Measurements from ENCODE around the gene UBE2G1.

UBE2G1 gene

GRCh38 chr17:4248504-4249277 is 117.8 kb downstream of the UBE2G1 start:
- peak in 2 of 51 donors; percentile 3 to 7 for DNase-seq

DNA sequence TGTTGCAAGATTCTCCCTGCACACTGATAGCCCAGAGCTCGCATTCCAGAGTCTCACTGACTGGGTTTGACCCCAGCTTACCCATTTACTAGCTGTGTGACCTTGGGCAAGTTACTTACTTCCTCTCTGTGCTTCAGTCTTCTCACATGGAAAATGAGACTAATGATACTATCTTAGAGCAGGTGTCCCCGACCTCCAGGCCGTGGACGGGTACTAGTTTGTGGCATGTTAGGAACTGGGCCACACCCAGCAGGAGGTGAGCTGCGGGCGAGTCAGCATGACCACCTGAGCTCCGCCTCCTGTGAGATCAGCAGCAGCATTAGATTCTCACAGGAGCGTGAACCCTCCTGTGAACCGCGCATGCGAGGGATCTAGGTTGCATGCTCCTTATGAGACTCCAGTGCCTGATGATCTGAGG is 118.5 kb downstream of the UBE2G1 start:
- no peak for DNase-seq

GRCh38 chr17:4247361-4247970 is 119.0 kb downstream of the UBE2G1 start:
- no peak for DNase-seq

DNA sequence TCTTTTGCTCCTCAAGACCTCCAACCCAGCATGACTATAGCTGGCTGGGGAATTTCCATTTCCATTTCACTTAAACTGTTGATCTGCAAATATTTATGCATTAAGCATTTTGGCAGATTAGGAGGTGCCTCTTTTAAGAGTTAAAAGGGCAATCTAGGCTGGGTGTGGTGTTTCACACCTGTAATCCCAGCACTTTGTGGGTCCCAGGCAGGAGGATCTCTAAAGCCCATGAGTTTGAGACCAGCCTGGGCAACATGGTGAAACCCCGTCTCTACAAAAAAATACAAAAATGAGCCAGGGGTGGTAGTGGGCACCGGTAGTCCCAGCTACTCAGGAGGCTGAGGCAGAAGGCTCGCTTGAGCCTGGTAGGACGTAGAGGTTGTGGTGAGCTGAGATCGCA is 119.8 kb downstream of the UBE2G1 start:
- no peak for DNase-seq

- no peak for DNase-seq
Observed at GRCh38 chr17:4241535-4241934, 124.9 kb downstream of the UBE2G1 start.

DNA sequence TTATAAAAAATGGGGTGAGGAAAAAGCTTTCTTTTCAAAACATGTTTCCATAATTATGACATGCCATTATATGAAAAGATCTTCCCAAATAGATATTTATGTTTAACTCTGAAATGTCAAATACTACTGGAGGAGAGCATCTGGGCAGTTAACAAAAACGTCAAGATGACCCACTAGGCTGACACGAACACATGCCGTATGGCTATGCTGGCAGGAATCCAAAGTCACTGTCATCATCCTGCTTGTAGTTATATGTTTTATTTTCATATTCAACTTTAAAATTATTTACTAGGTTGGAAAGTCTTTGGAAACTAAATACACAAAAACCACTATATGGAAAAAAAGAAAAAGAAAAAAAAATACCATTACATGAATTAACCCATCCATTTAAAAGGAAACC is 130.0 kb downstream of the UBE2G1 start:
- DNase-seq: no peak

DNA sequence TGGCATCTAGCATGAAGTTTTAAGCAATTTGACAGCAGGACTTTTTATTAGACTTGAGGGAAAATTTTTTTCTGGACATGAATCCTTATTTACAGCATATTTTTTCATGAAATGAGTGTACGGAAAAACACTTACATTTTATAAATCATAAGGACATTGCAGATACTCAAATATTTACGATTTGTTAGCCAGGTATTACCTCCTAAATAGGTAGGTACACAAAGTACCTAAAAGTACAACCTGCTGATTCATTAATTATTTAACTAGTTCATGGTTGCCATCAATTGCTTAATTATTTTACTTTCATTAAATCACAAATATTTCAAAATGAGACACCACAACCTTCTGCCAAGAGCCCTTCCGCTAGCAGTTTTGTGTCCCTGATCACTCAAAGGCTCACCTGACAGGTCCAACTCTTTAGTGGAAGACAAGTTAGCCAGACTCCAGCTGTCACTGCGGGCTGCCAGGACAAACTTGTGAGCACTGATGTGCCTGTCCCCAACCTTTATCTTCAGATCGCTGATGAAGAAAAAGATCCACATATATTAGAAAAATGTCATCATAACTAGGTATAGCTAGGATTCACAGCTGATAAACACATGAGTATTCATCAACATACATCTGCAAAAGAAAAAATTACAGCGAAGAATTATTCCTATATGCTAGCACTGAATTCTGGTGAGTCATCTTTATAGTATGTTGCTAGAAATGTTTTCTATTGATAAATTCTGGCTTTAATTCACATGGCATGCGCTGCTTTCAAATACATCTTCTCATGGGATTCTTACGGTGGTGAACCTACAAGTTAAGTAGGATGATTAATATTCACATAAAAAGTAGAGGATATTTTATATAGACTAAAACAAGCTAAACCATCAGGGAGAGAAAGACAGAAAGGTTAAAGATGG is 130.8 kb downstream of the UBE2G1 start:
- no peak for DNase-seq

GRCh38 chr17:4234401-4234800 is 132.1 kb downstream of the UBE2G1 start:
- DNase-seq: no peak

DNA sequence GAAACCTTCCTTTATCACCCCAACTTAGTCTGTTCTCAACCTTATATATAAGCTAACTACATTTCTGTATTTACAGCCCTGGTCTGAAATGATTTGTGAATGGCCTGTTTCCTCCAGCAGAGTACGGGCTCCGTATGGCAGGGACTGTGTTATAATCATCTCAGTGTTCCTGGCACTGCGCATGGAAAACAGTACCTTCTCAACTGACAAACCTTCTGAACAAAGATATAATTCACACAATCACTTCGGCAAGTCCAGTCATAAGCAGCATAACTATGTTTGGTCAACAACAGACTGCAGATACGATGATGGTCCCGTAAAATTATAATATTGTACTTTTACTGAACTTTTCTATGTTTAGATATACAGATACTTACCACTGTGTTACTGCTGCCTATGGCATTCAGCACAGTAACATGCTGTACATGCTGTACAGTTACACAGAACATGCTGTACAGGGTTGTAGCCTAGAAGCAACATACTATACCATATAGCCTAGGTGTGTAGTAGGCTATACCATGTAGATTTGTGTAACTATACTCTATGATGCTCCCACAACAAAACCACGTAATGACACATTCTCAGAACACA is 132.7 kb downstream of the UBE2G1 start:
- no peak for DNase-seq

DNA sequence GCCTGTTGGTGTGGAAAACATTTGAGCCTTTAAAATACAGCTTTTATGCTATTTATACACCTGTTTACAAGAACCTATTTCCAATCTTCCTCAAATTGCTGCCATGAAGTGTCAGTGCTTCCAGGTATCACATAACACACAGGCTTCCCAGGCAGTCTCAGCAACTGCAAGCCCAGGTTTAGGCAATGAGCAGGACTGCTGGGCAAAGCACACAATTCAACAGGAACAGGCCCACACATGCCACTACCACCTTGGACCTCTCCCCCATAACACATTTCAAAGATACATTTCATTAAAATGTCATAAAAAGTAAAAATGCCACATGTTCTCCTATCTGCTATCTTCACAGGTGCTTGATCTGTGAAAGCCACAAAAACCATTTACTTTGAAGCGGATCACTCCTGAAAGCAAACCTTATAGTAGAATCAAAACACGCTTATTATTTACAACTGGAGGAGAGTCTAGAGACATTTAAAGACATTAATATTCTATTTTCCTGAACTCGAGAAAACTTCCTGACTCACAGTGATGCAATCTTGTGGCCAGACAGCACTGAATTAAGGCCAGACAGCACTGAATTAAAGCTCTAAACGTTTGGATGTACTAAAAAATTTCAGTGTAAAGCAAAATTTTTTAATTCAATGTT is 134.2 kb downstream of the UBE2G1 start:
- no peak for DNase-seq

DNA sequence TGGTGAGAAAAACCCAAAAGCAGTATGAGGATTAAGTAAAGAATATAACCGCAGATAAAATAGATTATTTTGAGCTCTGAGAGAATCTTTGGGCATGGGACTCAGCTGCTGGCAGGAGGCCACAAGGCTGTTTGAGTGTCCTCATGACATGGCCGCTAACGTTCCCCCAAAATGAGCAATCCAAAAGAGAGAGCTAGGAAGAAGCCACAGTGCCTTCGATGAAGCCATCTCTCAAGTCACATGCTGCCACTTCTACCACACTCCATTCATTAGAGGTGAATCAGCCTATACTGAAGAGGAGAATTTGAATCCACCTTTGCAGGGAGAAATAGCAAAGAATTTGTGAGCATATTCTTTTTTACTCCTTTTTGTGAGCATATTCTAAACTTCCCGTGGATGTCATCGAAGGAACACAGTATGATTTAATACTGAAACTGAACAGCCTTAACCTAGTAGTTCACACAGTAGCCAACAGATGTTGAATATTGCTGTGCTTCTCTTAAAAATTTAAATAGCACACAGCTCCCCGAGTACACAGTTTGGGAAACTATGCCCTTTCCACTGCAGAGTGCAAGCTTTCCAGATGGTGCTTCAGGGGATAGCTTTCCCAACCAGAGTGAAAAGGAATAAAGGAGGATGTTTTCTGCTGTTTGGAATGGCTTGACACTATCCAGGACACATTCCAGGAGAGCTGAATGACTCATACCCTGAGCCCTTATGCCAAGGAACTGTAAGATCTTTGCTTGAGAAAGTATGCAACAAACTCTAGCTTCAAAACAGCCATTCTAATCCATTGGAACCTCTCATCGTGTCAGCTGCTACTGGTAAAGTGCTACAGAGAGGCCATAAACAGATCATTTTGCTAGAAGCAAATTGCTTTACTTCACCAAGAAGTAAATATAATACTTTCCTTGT is 136.6 kb downstream of the UBE2G1 start:
- peak in 10 of 51 donors; percentile 5 to 63 (median 23) for DNase-seq

GRCh38 chr17:4221899-4222659 is 144.4 kb downstream of the UBE2G1 start:
- no peak for DNase-seq

DNA sequence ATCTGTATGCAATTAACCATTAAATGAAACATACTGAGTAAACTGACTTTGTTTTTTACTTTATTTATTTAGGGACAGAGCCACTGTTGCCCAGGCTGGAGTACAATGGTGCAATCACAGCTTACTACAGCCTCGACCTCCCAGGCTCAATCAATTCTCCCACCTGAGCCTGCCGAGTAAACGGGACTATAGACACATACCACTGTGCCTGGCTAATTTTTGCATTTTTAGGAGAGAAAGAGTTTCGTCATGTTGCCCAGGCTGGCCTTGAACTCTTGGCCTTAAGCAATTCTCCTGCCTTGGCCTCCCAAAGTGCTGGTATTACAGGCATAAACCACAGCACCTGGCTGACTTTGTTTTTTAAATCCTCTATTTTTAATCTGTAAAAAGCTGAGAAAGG is 145.3 kb downstream of the UBE2G1 start:
- DNase-seq: no peak

DNA sequence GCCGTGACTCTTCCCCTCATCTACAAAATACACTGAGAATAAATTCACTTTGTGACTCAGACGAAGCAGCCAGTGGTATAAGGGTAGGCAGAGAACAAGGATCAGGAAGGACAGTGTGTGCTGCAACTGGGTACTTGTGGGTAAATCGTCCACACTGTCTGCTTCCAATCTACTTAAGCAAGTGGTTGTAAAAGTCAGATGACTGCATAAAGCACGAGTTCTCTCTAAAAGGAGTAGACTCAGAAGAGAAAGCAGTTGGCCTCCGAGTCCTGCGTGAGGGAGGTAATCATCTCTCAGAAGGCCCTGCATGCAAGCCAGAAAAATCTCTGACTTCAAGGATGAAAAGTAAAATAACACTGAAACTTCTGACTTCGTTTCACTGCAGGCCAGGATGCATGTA is 145.8 kb downstream of the UBE2G1 start:
- no peak for DNase-seq

Data from hypothalamus (tissue), 51 donors.